WTC11 (cell line): Measurements from ENCODE around the gene YDJC.
"Not testable (repeated sequence)": the region's sequence is repeated elsewhere in the genome, so short reads cannot be mapped to it uniquely, and the experiment has no call there.

Source experiments
- ATF2 ChIP-seq: sonication (generic); formaldehyde crosslinking; IDR thresholded peaks from 2 replicates; pipeline ENCODE4 v1.8.1; 2022; ENCODE audit warnings: low read depth, missing genetic modification reagents, borderline replicate concordance
- CREB1 ChIP-seq: sonication (generic); formaldehyde crosslinking; IDR thresholded peaks from 2 replicates; pipeline ENCODE4 v1.8.0; 2023; ENCODE audit warnings: mild to moderate bottlenecking, missing genetic modification reagents
- CTCF ChIP-seq: fragments of 200-600 bp; IDR thresholded peaks from 2 replicates; pipeline ENCODE4 v1.8.0; 2022; ENCODE audit warnings: antibody characterized with exemption
- FOXP4 ChIP-seq: sonication (generic); formaldehyde crosslinking; IDR thresholded peaks from 2 replicates; pipeline ENCODE4 v1.8.0; 2022; ENCODE audit warnings: mild to moderate bottlenecking, missing genetic modification reagents
- PRDM15 ChIP-seq: sonication (generic); formaldehyde crosslinking; IDR thresholded peaks from 2 replicates; pipeline ENCODE4 v1.8.0; 2022; ENCODE audit warnings: missing genetic modification reagents
- PREB ChIP-seq: sonication (generic); formaldehyde crosslinking; IDR thresholded peaks from 2 replicates; pipeline ENCODE4 v1.8.1; 2022; ENCODE audit warnings: mild to moderate bottlenecking, missing genetic modification reagents, moderate library complexity, borderline replicate concordance
- SOX15 ChIP-seq: fragments of 250-450 bp; sonication (Bioruptor Pico); IDR thresholded peaks from 2 replicates; pipeline ENCODE4 v1.9.0; 2021; ENCODE audit warnings: mild to moderate bottlenecking
- TEAD1 ChIP-seq: sonication (generic); formaldehyde crosslinking; IDR thresholded peaks from 2 replicates; pipeline ENCODE4 v1.8.0; 2022; ENCODE audit warnings: mild to moderate bottlenecking, missing genetic modification reagents
- ZNF121 ChIP-seq: sonication (generic); formaldehyde crosslinking; IDR thresholded peaks from 2 replicates; pipeline ENCODE4 v1.8.0; 2023; ENCODE audit warnings: missing genetic modification reagents

- TF ChIP-seq CTCF; ZNF121; PREB (CRISPR knock-in tag); FOXP4 (CRISPR knock-in tag); ATF2; CREB1 (CRISPR knock-in tag); PRDM15 (CRISPR knock-in tag); TEAD1 (CRISPR knock-in tag); SOX15 (CRISPR knock-in tag): not testable (repeated sequence)
These were observed 7.6 kb upstream of the YDJC start for GRCh38 chr22:21637450-21637849.
